Neuronal stem cell (in vitro differentiated cells): ENCODE data around the gene SMPD3.

Experiments used
- DNase-seq: peaks from one replicate; pipeline ENCODE4 v3.0.0-alpha.2; 2013; ENCODE audit warnings: low spot score
- H2AFZ ChIP-seq: one replicate; pipeline ENCODE4 v1.6.1; 2013; ENCODE audit warnings: mild to moderate bottlenecking, low read length, inconsistent platforms
- H2AK5ac ChIP-seq: 2 replicates; pipeline ENCODE4 v1.6.1; 2013; ENCODE audit warnings: low read depth, mild to moderate bottlenecking, inconsistent platforms, low read length, moderate library complexity, mixed read lengths
- H2BK120ac ChIP-seq: 2 replicates; pipeline ENCODE4 v1.6.1; 2013; ENCODE audit warnings: low read depth, mild to moderate bottlenecking, inconsistent platforms, low read length, moderate library complexity, mixed read lengths
- H2BK12ac ChIP-seq: one replicate; pipeline ENCODE4 v1.6.1; 2013; ENCODE audit warnings: low read length, inconsistent platforms
- H2BK15ac ChIP-seq: 2 replicates; pipeline ENCODE4 v1.6.1; 2013; ENCODE audit warnings: mild to moderate bottlenecking, low read length, inconsistent platforms, mixed read lengths
- H2BK5ac ChIP-seq: one replicate; pipeline ENCODE4 v1.6.1; 2013; ENCODE audit warnings: inconsistent platforms, mild to moderate bottlenecking, low read length, moderate library complexity
- H3K14ac ChIP-seq: one replicate; pipeline ENCODE4 v1.6.1; 2013; ENCODE audit warnings: low read length, inconsistent platforms
- H3K18ac ChIP-seq: 2 replicates; pipeline ENCODE4 v1.6.1; 2013; ENCODE audit warnings: low read length, inconsistent platforms
- H3K23ac ChIP-seq: 2 replicates; pipeline ENCODE4 v1.6.1; 2013; ENCODE audit warnings: low read depth, mild to moderate bottlenecking, mixed read lengths, low read length, inconsistent platforms; ENCODE audit not compliant: poor library complexity
- H3K27ac ChIP-seq: replicated peaks from 3 replicates; pipeline ENCODE4 v1.5.1; 2013; ENCODE audit warnings: low read length, inconsistent platforms
- H3K27me3 ChIP-seq, 3 experiments: 2 replicates each; pipeline ENCODE4 v1.6.1; 2013; ENCODE audit warnings: low read length in 3 of 3, mild to moderate bottlenecking in 2 of 3, inconsistent platforms in 1 of 3, low read depth in 1 of 3, mixed read lengths in 1 of 3, moderate library complexity in 1 of 3; ENCODE audit not compliant: control insufficient read depth in 3 of 3, insufficient read depth in 3 of 3
- H3K36me3 ChIP-seq, 2 donors: replicated peaks in 1 of 2; 2 replicates each; pipeline ENCODE4 v1.6.1; 2013; ENCODE audit warnings: low read length in 2 of 2; ENCODE audit not compliant: control insufficient read depth in 2 of 2, insufficient read depth in 2 of 2
- H3K4ac ChIP-seq: 2 replicates; pipeline ENCODE4 v1.6.1; 2013; ENCODE audit warnings: inconsistent platforms, mild to moderate bottlenecking, low read length, moderate library complexity
- H3K4me1 ChIP-seq, 2 donors: 1 replicate in 1 of 2; 2 replicates in 1 of 2; pipeline ENCODE4 v1.6.1; 2013; ENCODE audit warnings: low read length in 2 of 2, low read depth in 1 of 2; ENCODE audit not compliant: control insufficient read depth in 2 of 2, insufficient read depth in 1 of 2
- H3K4me2 ChIP-seq: one replicate; pipeline ENCODE4 v1.6.1; 2013; ENCODE audit warnings: mild to moderate bottlenecking, low read length, inconsistent platforms; ENCODE audit not compliant: insufficient read depth, poor library complexity, severe bottlenecking
- H3K4me3 ChIP-seq, 2 donors: 2 replicates each; pipeline ENCODE4 v1.5.1; 2013; ENCODE audit warnings: low read length in 2 of 2, mild to moderate bottlenecking in 2 of 2, inconsistent platforms in 1 of 2, moderate library complexity in 1 of 2
- H3K79me1 ChIP-seq: one replicate; pipeline ENCODE4 v1.6.1; 2013; ENCODE audit warnings: low read depth, mild to moderate bottlenecking, inconsistent platforms, low read length, moderate library complexity
- H3K9ac ChIP-seq: one replicate; pipeline ENCODE4 v1.6.1; 2013; ENCODE audit warnings: mild to moderate bottlenecking, low read depth, low read length, inconsistent platforms; ENCODE audit not compliant: poor library complexity
- H3K9me3 ChIP-seq, 2 donors: replicated peaks in 1 of 2; 2 replicates each; pipeline versions ENCODE3 to v1.6.1; 2013; ENCODE audit warnings: low read length in 2 of 2, mild to moderate bottlenecking in 2 of 2, inconsistent platforms in 1 of 2, low read depth in 1 of 2, mixed read lengths in 1 of 2, moderate library complexity in 1 of 2; ENCODE audit not compliant: control insufficient read depth in 2 of 2, insufficient read depth in 1 of 2
- H4K8ac ChIP-seq: one replicate; pipeline ENCODE4 v1.6.1; 2013; ENCODE audit warnings: low read depth, mild to moderate bottlenecking, inconsistent platforms, low read length, moderate library complexity
- H4K91ac ChIP-seq: one replicate; pipeline ENCODE4 v1.6.1; 2013; ENCODE audit warnings: low read length, low read depth, mild to moderate bottlenecking, inconsistent platforms; ENCODE audit not compliant: poor library complexity
- WGBS, 2 donors: extraction: QIAGEN DNeasy Blood & Tissue Kit; methylation state at CpG; one replicate each; pipeline ENCODE4 v1.1.7; 2013; ENCODE audit warnings: missing lambda C conversion rate in 2 of 2, mixed read lengths in 1 of 2; ENCODE audit not compliant: insufficient read length in 2 of 2, insufficient replicate concordance in 1 of 2; ENCODE audit errors: extremely low coverage in 2 of 2; 5-methylcytosine and 5-hydroxymethylcytosine counted together

Gene SMPD3

GRCh38 chr16:68492543-68493411, 44.5 kb upstream of the SMPD3 start:
- no peak for DNase-seq
- no peak overlapping the region for H3K27ac ChIP-seq
- peak overlapping the region; percentile 100 for H2AK5ac ChIP-seq
- peak overlapping the region in 1 of 2 donors; percentile 12 for H3K4me3 ChIP-seq
- no peaks in the 10 kb centered on the region for H3K36me3 ChIP-seq
- H3K27me3 ChIP-seq: peaks cover 0 to 11% (median 0%) of the 10 kb centered on the region in 3 experiments
- H4K91ac ChIP-seq: no peak overlapping the region
- H2BK15ac ChIP-seq: peak overlapping the region; percentile 64
- H3K4me1 ChIP-seq: peaks cover 0 to 7% of the 10 kb centered on the region in 2 donors
- no peak overlapping the region for H2AFZ ChIP-seq
- peaks cover 2% of the 10 kb centered on the region for H3K79me1 ChIP-seq
- H3K14ac ChIP-seq: peak overlapping the region; percentile 14
- H3K23ac ChIP-seq: peak overlapping the region; percentile 85
- H3K9ac ChIP-seq: no peak overlapping the region
- H2BK120ac ChIP-seq: peak overlapping the region; percentile 61
- peak overlapping the region; percentile 41 for H2BK12ac ChIP-seq
- no peak overlapping the region for H4K8ac ChIP-seq
- H2BK5ac ChIP-seq: peak overlapping the region; percentile 75
- no peak overlapping the region for H3K4ac ChIP-seq
- WGBS, 2 donors: no CpG with 5 or more reads among the region's 6 CpGs
- peak overlapping the region; percentile 64 for H3K18ac ChIP-seq
- H3K9me3 ChIP-seq: peaks cover 0 to 2% of the 10 kb centered on the region in 2 donors
- H3K4me2 ChIP-seq: no peak overlapping the region

- peak overlapping the region; percentile 59 for H2BK15ac ChIP-seq
- H4K91ac ChIP-seq: no peak overlapping the region
- peak overlapping the region; percentile 75 for H2BK5ac ChIP-seq
- WGBS, 2 donors: no CpG with 5 or more reads among the region's 11 CpGs
- H2AK5ac ChIP-seq: peak overlapping the region; percentile 100
- peaks cover 0 to 11% (median 0%) of the 10 kb centered on the region in 3 experiments for H3K27me3 ChIP-seq
- H3K9me3 ChIP-seq: peaks cover 0 to 2% of the 10 kb centered on the region in 2 donors
- no peaks in the 10 kb centered on the region for H3K36me3 ChIP-seq
- H3K18ac ChIP-seq: no peak overlapping the region
- H2BK12ac ChIP-seq: peak overlapping the region; percentile 81
- no peak overlapping the region for H3K4ac ChIP-seq
- no peak overlapping the region for H2BK120ac ChIP-seq
- no peak overlapping the region for H4K8ac ChIP-seq
- H3K4me2 ChIP-seq: no peak overlapping the region
- H3K79me1 ChIP-seq: peaks cover under 1% of the 10 kb centered on the region
- H3K9ac ChIP-seq: no peak overlapping the region
- no peak overlapping the region for H3K23ac ChIP-seq
- H3K4me1 ChIP-seq: peaks cover 2 to 13% of the 10 kb centered on the region in 2 donors
- H3K27ac ChIP-seq: no peak overlapping the region
- peak overlapping the region; percentile 79 for H3K14ac ChIP-seq
- no peak overlapping the region for H2AFZ ChIP-seq
- peak overlapping the region in 1 of 2 donors; percentile 12 for H3K4me3 ChIP-seq
- no peak for DNase-seq
Observed at GRCh38 chr16:68492151-68492542, 43.8 kb upstream of the SMPD3 start.

- peak overlapping the region; percentile 29 for H3K18ac ChIP-seq
- no peak overlapping the region for H4K8ac ChIP-seq
- H3K9ac ChIP-seq: no peak overlapping the region
- peaks cover 0 to 2% of the 10 kb centered on the region in 2 donors for H3K9me3 ChIP-seq
- H4K91ac ChIP-seq: no peak overlapping the region
- no peak overlapping the region for H2BK5ac ChIP-seq
- H3K14ac ChIP-seq: no peak overlapping the region
- no peak overlapping the region for H3K4me2 ChIP-seq
- no CpG with 5 or more reads among the region's 14 CpGs for WGBS, 2 donors
- no peak overlapping the region for H2AFZ ChIP-seq
- peaks cover 0 to 11% (median 0%) of the 10 kb centered on the region in 3 experiments for H3K27me3 ChIP-seq
- no peak overlapping the region for H3K4ac ChIP-seq
- no peak overlapping the region for H2BK12ac ChIP-seq
- no peaks in the 10 kb centered on the region for H3K36me3 ChIP-seq
- peak overlapping the region; percentile 54 for H2BK15ac ChIP-seq
- no peak overlapping the region for H3K27ac ChIP-seq
- H2BK120ac ChIP-seq: no peak overlapping the region
- H3K23ac ChIP-seq: no peak overlapping the region
- H3K4me1 ChIP-seq: peaks cover 6 to 17% of the 10 kb centered on the region in 2 donors
- DNase-seq: no peak
- peak overlapping the region; percentile 60 for H2AK5ac ChIP-seq
- H3K4me3 ChIP-seq: no peak overlapping the region
- H3K79me1 ChIP-seq: no peaks in the 10 kb centered on the region
Observed at GRCh38 chr16:68491576-68491950, 43.3 kb upstream of the SMPD3 start.

GRCh38 chr16:68490829-68491575, 42.7 kb upstream of the SMPD3 start:
- peak overlapping the region; percentile 32 for H3K23ac ChIP-seq
- peaks cover 9 to 19% of the 10 kb centered on the region in 2 donors for H3K4me1 ChIP-seq
- peak overlapping the region; percentile 60 for H2AK5ac ChIP-seq
- H2AFZ ChIP-seq: no peak overlapping the region
- no peak overlapping the region for H2BK5ac ChIP-seq
- H3K4ac ChIP-seq: no peak overlapping the region
- H2BK15ac ChIP-seq: peak overlapping the region; percentile 54
- H4K8ac ChIP-seq: no peak overlapping the region
- H4K91ac ChIP-seq: no peak overlapping the region
- no peak overlapping the region for H3K4me2 ChIP-seq
- DNase-seq: no peak
- H3K27ac ChIP-seq: no peak overlapping the region
- H3K79me1 ChIP-seq: no peaks in the 10 kb centered on the region
- H3K4me3 ChIP-seq: no peak overlapping the region
- WGBS, 2 donors: no CpG with 5 or more reads among the region's 13 CpGs
- peak overlapping the region; percentile 25 for H3K18ac ChIP-seq
- no peak overlapping the region for H3K14ac ChIP-seq
- H3K9me3 ChIP-seq: peaks cover 0 to 2% of the 10 kb centered on the region in 2 donors
- H2BK120ac ChIP-seq: no peak overlapping the region
- H3K9ac ChIP-seq: peak overlapping the region; percentile 24
- no peak overlapping the region for H2BK12ac ChIP-seq
- H3K27me3 ChIP-seq: peaks cover 0 to 11% (median 0%) of the 10 kb centered on the region in 3 experiments
- H3K36me3 ChIP-seq: no peaks in the 10 kb centered on the region
